HepG2 (cell line): ENCODE measurements around the gene RAB6B. TPM values are rescaled to one million over a fixed set of nuclear protein-coding genes. Genes with fewer than 3 reads are reported as not detected.
A peak's percentile ranks its signal among the peaks of the same experiment; 100 is the strongest.

Source experiments
- GTF3A ChIP-seq: sonication (generic); formaldehyde crosslinking; conservative IDR thresholded peaks from 2 replicates; pipeline ENCODE4 v1.4.0; 2020; ENCODE audit warnings: mild to moderate bottlenecking, missing genetic modification reagents
- GZF1 ChIP-seq: sonication (generic); formaldehyde crosslinking; IDR thresholded peaks from 2 replicates; pipeline ENCODE4 v1.5.1; 2020; ENCODE audit warnings: mild to moderate bottlenecking, missing genetic modification reagents
- HOXD1 ChIP-seq: sonication (generic); formaldehyde crosslinking; IDR thresholded peaks from 2 replicates; pipeline ENCODE4 v1.5.0; 2020; ENCODE audit warnings: missing genetic modification reagents
- KDM5B ChIP-seq: sonication (generic); formaldehyde crosslinking; IDR thresholded peaks from 2 replicates; pipeline ENCODE4 v1.4.0; 2020; ENCODE audit warnings: missing genetic modification reagents, mild to moderate bottlenecking, borderline replicate concordance
- KMT2A ChIP-seq: sonication (generic); formaldehyde crosslinking; IDR thresholded peaks from 2 replicates; pipeline ENCODE4 v1.4.0; 2020; ENCODE audit warnings: missing genetic modification reagents
- MXI1 ChIP-seq: IDR thresholded peaks from 3 replicates; pipeline ENCODE4 v1.6.1; 2012; ENCODE audit warnings: low read depth, low read length, inconsistent platforms, borderline replicate concordance
- ONECUT2 ChIP-seq: sonication (generic); formaldehyde crosslinking; IDR thresholded peaks from 2 replicates; pipeline ENCODE4 v1.4.0; 2020; ENCODE audit warnings: missing genetic modification reagents
- POLR2AphosphoS5 ChIP-seq: IDR thresholded peaks from 2 replicates; pipeline ENCODE4 v1.6.1; 2012; ENCODE audit warnings: low read depth, low read length
- SOX13 ChIP-seq, 3 experiments: fragments of 450-650 bp in 1 of 3; sonication (generic) in 1 of 3; formaldehyde crosslinking in 1 of 3; IDR thresholded peaks in 2 of 3; conservative IDR thresholded peaks in 1 of 3; 2 replicates each; pipeline versions ENCODE4 v1.5.0 to v1.6.1; 2016 to 2020; ENCODE audit warnings: antibody characterized with exemption in 1 of 3, mild to moderate bottlenecking in 1 of 3, missing compliant biosample characterization in 1 of 3, missing genetic modification reagents in 1 of 3, moderate library complexity in 1 of 3
- ZBTB7A ChIP-seq: sonication (generic); formaldehyde crosslinking; IDR thresholded peaks from 2 replicates; pipeline ENCODE4 v1.8.0; 2022; ENCODE audit warnings: mild to moderate bottlenecking, missing genetic modification reagents
- ZHX2 ChIP-seq, 2 experiments: sonication (generic) in 1 of 2; formaldehyde crosslinking in 1 of 2; IDR thresholded peaks; 2 replicates each; pipeline versions ENCODE4 v1.6.1 to v1.9.0; 2014 to 2022; ENCODE audit warnings: antibody characterized with exemption in 1 of 2, borderline replicate concordance in 1 of 2, inconsistent platforms in 1 of 2, low read depth in 1 of 2, missing genetic modification reagents in 1 of 2
- ZKSCAN1 ChIP-seq: fragments of 150-350 bp; IDR thresholded peaks from 2 replicates; pipeline ENCODE4 v1.6.1; 2014; ENCODE audit warnings: low read length
- ZNF17 ChIP-seq: sonication (generic); formaldehyde crosslinking; IDR thresholded peaks from 2 replicates; pipeline ENCODE4 v1.5.0; 2020; ENCODE audit warnings: mild to moderate bottlenecking, missing genetic modification reagents
- ZNF570 ChIP-seq: sonication (generic); formaldehyde crosslinking; IDR thresholded peaks from 2 replicates; pipeline ENCODE4 v1.4.0; 2020; ENCODE audit warnings: mild to moderate bottlenecking, missing genetic modification reagents, borderline replicate concordance
- ZNF572 ChIP-seq: sonication (generic); formaldehyde crosslinking; IDR thresholded peaks from 2 replicates; pipeline ENCODE4 v1.5.1; 2020; ENCODE audit warnings: mild to moderate bottlenecking, missing genetic modification reagents
- ZNF652 ChIP-seq: IDR thresholded peaks from 2 replicates; pipeline ENCODE4 v1.6.1; 2016; ENCODE audit warnings: low read depth, borderline replicate concordance
- ZNF674 ChIP-seq: sonication (generic); formaldehyde crosslinking; IDR thresholded peaks from 2 replicates; pipeline ENCODE4 v1.5.0; 2020; ENCODE audit warnings: low read depth, mild to moderate bottlenecking, missing genetic modification reagents
- ZNF710 ChIP-seq: sonication (generic); formaldehyde crosslinking; IDR thresholded peaks from 2 replicates; pipeline ENCODE4 v1.5.0; 2020; ENCODE audit warnings: mild to moderate bottlenecking, missing genetic modification reagents, borderline replicate concordance
- polyA plus RNA-seq, 8 experiments: library from polyadenylated mRNA; depleted of rRNA in 3 of 8; stranded (reverse) in 7 of 8; unstranded in 1 of 8; fragments of >200 nt; fragmentation: Illumina TruSeq in 4 of 8; extraction: Trizol in 4 of 8; gene quantifications; 2 replicates each; pipeline versions ENCODE4 v1.2.1 to v1.2.3, GENCODE V29; 2011 to 2016; ENCODE audit warnings: low read depth in 4 of 8, missing spikeins in 1 of 8, mixed read lengths in 1 of 8; ENCODE audit not compliant: insufficient read depth in 1 of 8
- total RNA-seq, 5 experiments: library from RNA; depleted of rRNA; stranded (reverse); fragments of >200 nt; fragmentation: Illumina TruSeq; extraction: Trizol; gene quantifications; 2 replicates each; pipeline ENCODE4 v1.2.3, GENCODE V29; 2016; ENCODE audit warnings: low read depth in 1 of 5
- TF ChIP-seq, protein P1 (sequence below): fragments of 450-650 bp; IDR thresholded peaks from 2 replicates; pipeline ENCODE4 v1.6.1; 2016

RAB6B gene
- total and polyA plus RNA-seq, 2 of the 13 experiments (the other 11 are each of a cell fraction or from before 2014, with no cell fraction given): 0.16 TPM; not detected in 1

GRCh38 chr3:133805702-133806475, 89.8 kb downstream of the RAB6B start, which contains the start of gene SRPRB (continued):
- TF ChIP-seq ZHX2 (IDR thresholded peaks at IDR 0.05; ENCODE audit: low read depth) (peak; percentile 82), ZHX2 (CRISPR knock-in tag; IDR thresholded peaks at IDR 0.05; ENCODE audit: borderline replicate concordance) (no peak), MXI1 (peak; percentile 94; the same call in 1 of the 3 replicates), KDM5B (CRISPR knock-in tag) (no peak; the same call in 1 of the 2 replicates), SOX13 (IDR thresholded peaks at IDR 0.05) (no peak), SOX13 (CRISPR knock-in tag; conservative IDR thresholded peaks at IDR 0.05 in 1 of 2, IDR thresholded peaks at IDR 0.05 in 1 of 2) (peak in 1 of 2 experiments; percentile 26; a peak in 1 of 4 replicates), GZF1 (no peak), ZNF710 (no peak), POLR2AphosphoS5 (peak; percentile 85), GTF3A (CRISPR knock-in tag) (peak; percentile 64; the same call in 1 of the 2 replicates), ZBTB7A (CRISPR knock-in tag) (no peak), ZNF674 (CRISPR knock-in tag) (no peak), ZKSCAN1 (no peak), ZNF652 (CRISPR knock-in tag) (no peak), ZNF570 (CRISPR knock-in tag) (no peak), ZNF572 (no peak), ONECUT2 (no peak), KMT2A (CRISPR knock-in tag) (peak; percentile 89), HOXD1 (CRISPR knock-in tag) (no peak), ZNF17 (CRISPR knock-in tag) (no peak)
- TF ChIP-seq, protein P1, sequence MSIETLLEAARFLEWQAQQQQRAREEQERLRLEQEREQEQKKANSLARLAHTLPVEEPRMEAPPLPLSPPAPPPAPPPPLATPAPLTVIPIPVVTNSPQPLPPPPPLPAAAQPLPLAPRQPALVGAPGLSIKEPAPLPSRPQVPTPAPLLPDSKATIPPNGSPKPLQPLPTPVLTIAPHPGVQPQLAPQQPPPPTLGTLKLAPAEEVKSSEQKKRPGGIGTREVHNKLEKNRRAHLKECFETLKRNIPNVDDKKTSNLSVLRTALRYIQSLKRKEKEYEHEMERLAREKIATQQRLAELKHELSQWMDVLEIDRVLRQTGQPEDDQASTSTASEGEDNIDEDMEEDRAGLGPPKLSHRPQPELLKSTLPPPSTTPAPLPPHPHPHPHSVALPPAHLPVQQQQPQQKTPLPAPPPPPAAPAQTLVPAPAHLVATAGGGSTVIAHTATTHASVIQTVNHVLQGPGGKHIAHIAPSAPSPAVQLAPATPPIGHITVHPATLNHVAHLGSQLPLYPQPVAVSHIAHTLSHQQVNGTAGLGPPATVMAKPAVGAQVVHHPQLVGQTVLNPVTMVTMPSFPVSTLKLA: peak; percentile 72
